ENCODE measurements around the gene ZNF516.
"Not testable (repeated sequence)": the region's sequence is repeated elsewhere in the genome, so short reads cannot be mapped to it uniquely, and the experiment has no call there.

Gene ZNF516

GRCh38 chr18:76495006-76495370 lies at the start of gene ZNF516:
Gene ZNF516, minus strand, starts transcription at chr18:76495242. Its CDS starts 52,188 bp downstream, at chr18:76443054.
- no peak for DNase-seq (ENCODE audit: low read depth in 2 of 2)

GRCh38 chr18:76538846-76539245 lies 43.8 kb upstream of the ZNF516 start:
- no peak for DNase-seq (ENCODE audit: low read depth in 2 of 2)

GRCh38 chr18:76537621-76538020 lies 42.6 kb upstream of the ZNF516 start:
- DNase-seq (ENCODE audit: low read depth in 2 of 2): no peak

- not testable (repeated sequence) for DNase-seq (ENCODE audit: low read depth in 2 of 2)
Measured at GRCh38 chr18:76536593-76536992, 41.6 kb upstream of the ZNF516 start.

- no peak for DNase-seq (ENCODE audit: low read depth in 2 of 2)
Measured at GRCh38 chr18:76532875-76533274, 37.8 kb upstream of the ZNF516 start.

- DNase-seq (ENCODE audit: low read depth in 2 of 2): no peak
Measured at GRCh38 chr18:76530846-76531245, 35.8 kb upstream of the ZNF516 start.

- DNase-seq (ENCODE audit: low read depth in 2 of 2): no peak
Measured at GRCh38 chr18:76530391-76530790, 35.3 kb upstream of the ZNF516 start.

- no peak for DNase-seq (ENCODE audit: low read depth in 2 of 2)
Measured at GRCh38 chr18:76529433-76529811, 34.4 kb upstream of the ZNF516 start.

GRCh38 chr18:76528477-76529432 lies 33.7 kb upstream of the ZNF516 start:
- no peak for DNase-seq (ENCODE audit: low read depth in 2 of 2)

- DNase-seq (ENCODE audit: low read depth in 2 of 2): no peak
Measured at GRCh38 chr18:76525911-76526310, 30.9 kb upstream of the ZNF516 start.

- DNase-seq (ENCODE audit: low read depth in 2 of 2): no peak
Measured at GRCh38 chr18:76524900-76525698, 30.1 kb upstream of the ZNF516 start.

GRCh38 chr18:76524477-76524876 lies 29.4 kb upstream of the ZNF516 start:
- DNase-seq (ENCODE audit: low read depth in 2 of 2): no peak

GRCh38 chr18:76522551-76522950 lies 27.5 kb upstream of the ZNF516 start:
- no peak for DNase-seq (ENCODE audit: low read depth in 2 of 2)

GRCh38 chr18:76522122-76522503 lies 27.1 kb upstream of the ZNF516 start:
- no peak for DNase-seq (ENCODE audit: low read depth in 2 of 2)

- DNase-seq (ENCODE audit: low read depth in 2 of 2): no peak
Measured at GRCh38 chr18:76521417-76522121, 26.5 kb upstream of the ZNF516 start.

GRCh38 chr18:76518860-76519538 lies 24.0 kb upstream of the ZNF516 start:
- DNase-seq (ENCODE audit: low read depth in 2 of 2): no peak

GRCh38 chr18:76518123-76518859 lies 23.2 kb upstream of the ZNF516 start:
- DNase-seq (ENCODE audit: low read depth in 2 of 2): no peak

GRCh38 chr18:76515576-76515975 lies 20.5 kb upstream of the ZNF516 start:
- no peak for DNase-seq (ENCODE audit: low read depth in 2 of 2)

- no peak for DNase-seq (ENCODE audit: low read depth in 2 of 2)
Measured at GRCh38 chr18:76514573-76514972, 19.5 kb upstream of the ZNF516 start.

- DNase-seq (ENCODE audit: low read depth in 2 of 2): no peak
Measured at GRCh38 chr18:76507830-76508385, 12.9 kb upstream of the ZNF516 start.
